ENCODE results near the gene NUMA1. TPM values are rescaled to one million over a fixed set of nuclear protein-coding genes. Genes with fewer than 3 reads are reported as not detected.

Gene NUMA1
- total and polyA plus RNA-seq, 2 of the 8 experiments (the other 6 are each of a cell fraction or from before 2014, with no cell fraction given): 101 to 107 TPM

DNA sequence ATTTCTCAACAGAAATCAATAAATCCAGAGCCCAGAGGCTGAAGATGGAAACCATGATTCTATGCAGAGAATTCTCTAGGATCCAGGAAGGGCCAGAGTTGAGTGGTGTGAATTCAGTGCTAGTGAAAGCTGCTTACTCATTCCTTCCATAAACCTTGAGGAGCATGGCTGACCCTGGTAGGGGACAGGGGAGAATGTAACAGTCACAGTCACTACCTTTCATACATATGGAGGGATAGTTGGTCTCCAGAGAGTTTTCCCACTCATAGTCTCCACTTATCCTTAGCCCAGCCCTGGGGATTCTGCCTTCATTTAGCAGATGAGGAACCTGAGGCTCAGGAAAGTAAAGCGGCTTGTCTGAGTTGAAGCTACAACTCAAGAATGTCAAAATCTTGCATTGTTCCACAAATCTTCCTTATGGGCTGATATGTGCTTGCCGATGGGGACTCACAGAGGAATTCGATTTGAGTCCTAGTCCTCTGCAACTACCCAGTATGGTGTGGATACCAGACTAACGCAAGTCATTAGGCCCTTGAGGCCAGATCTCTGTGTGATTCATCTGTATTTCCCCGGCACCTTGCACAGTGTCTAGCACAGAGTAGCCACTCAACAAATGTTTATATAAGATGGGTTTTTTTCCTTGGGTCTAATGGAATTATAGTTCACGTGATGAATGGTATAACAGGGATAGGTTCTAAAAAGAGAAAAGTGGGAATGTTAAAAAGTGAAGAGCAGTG is 35.8 kb upstream of the NUMA1 start:
- H2BK15ac ChIP-seq (ENCODE audit: low read length): no peak overlapping the region
- H3K4ac ChIP-seq (replicated peaks; ENCODE audit: insufficient read length, low read depth, low read length): no peak overlapping the region
- no peaks in the 10 kb centered on the region for H3K79me2 ChIP-seq (ENCODE audit: control insufficient read depth in 1 of 2, insufficient read depth in 2 of 2, low read length in 2 of 2)
- H3K9me3 ChIP-seq (ENCODE audit: insufficient read depth in 2 of 2, low read depth in 1 of 2, low read length in 1 of 2): no peaks in the 10 kb centered on the region
- no peak overlapping the region for H3K4me3 ChIP-seq (ENCODE audit: extremely low read depth in 1 of 4, insufficient read depth in 2 of 4, low read depth in 3 of 4, low read length in 4 of 4)
- H4K5ac ChIP-seq (ENCODE audit: insufficient read length, low read depth, low read length): no peak overlapping the region
- no peak for DNase-seq (ENCODE audit: low read depth in 1 of 2, low spot score in 2 of 2)
- no peak overlapping the region for H3K18ac ChIP-seq (ENCODE audit: extremely low read depth, low read length)
- no peaks in the 10 kb centered on the region for H4K20me1 ChIP-seq (replicated peaks in 1 of 2; ENCODE audit: control insufficient read depth in 1 of 2, insufficient read depth in 2 of 2, low read length in 2 of 2)
- peaks cover 4% of the 10 kb centered on the region for H3K23me2 ChIP-seq (ENCODE audit: low read depth, low read length)
- no peak overlapping the region for H4K91ac ChIP-seq (replicated peaks; ENCODE audit: insufficient read length, low read length)
- H2AK5ac ChIP-seq (ENCODE audit: low read depth, low read length): no peak overlapping the region
- no peak for FAIRE-seq
- no peak overlapping the region for H3K14ac ChIP-seq (ENCODE audit: insufficient read length)
- H2BK5ac ChIP-seq (ENCODE audit: low read depth, low read length): no peak overlapping the region
- peaks cover 0 to 9% (median 3%) of the 10 kb centered on the region in 4 experiments; a peak in 5 of 7 replicates for H3K27me3 ChIP-seq (replicated peaks in 1 of 4; ENCODE audit: control insufficient read depth in 3 of 4, extremely low read depth in 1 of 4, insufficient read depth in 3 of 4, low read length in 3 of 4)
- no peak overlapping the region for H3K9ac ChIP-seq (replicated peaks in 1 of 4; ENCODE audit: extremely low read depth in 1 of 4, low read depth in 3 of 4, low read length in 3 of 4)
- ChIA-PET POLR2A (ENCODE audit: partially characterized antibody) (interaction anchor here (1.2 kb wide), 1 partner anchor 17 kb away, joined by 4 read pairs; no protein-coding TSS in a partner anchor), CTCF (ENCODE audit: partially characterized antibody) (no interaction called here)
- H3K4me2 ChIP-seq (ENCODE audit: insufficient read depth in 1 of 2, low read depth in 2 of 2, low read length in 2 of 2): no peak overlapping the region
- no peak overlapping the region for H3K27ac ChIP-seq (ENCODE audit: low read depth, low read length)
- H3K56ac ChIP-seq (replicated peaks; ENCODE audit: insufficient read length, low read depth, low read length): no peak overlapping the region
- WGBS, 2 experiments (ENCODE audit: extremely low coverage in 1 of 2, insufficient coverage in 1 of 2, insufficient read length in 1 of 2, insufficient replicate concordance in 2 of 2, low coverage in 1 of 2, low lambda C conversion rate in 2 of 2, missing lambda C conversion rate in 1 of 2): 90 to 100% methylated on average over 1 to 6 of the region's 6 CpGs
- no peak overlapping the region for H2AFZ ChIP-seq (ENCODE audit: low read length)
- no peak overlapping the region for H2BK12ac ChIP-seq (ENCODE audit: low read depth, low read length)
- H2BK20ac ChIP-seq (ENCODE audit: low read length): no peak overlapping the region
- no peak overlapping the region for H3K23ac ChIP-seq (ENCODE audit: insufficient read length)
- no peak overlapping the region for H4K8ac ChIP-seq (ENCODE audit: extremely low read depth, insufficient read depth, low read length)
- H3K36me3 ChIP-seq (ENCODE audit: control insufficient read depth in 2 of 4, insufficient read depth in 4 of 4, low read length in 3 of 4): no peaks in the 10 kb centered on the region
- peaks cover 0 to 4% (median 0%) of the 10 kb centered on the region in 4 experiments; a peak in 4 of 7 replicates for H3K4me1 ChIP-seq (replicated peaks in 1 of 4; ENCODE audit: control insufficient read depth in 3 of 4, insufficient read depth in 4 of 4, low read length in 3 of 4)
- no peak overlapping the region for H2BK120ac ChIP-seq (replicated peaks; ENCODE audit: low read depth, low read length)
- no peaks in the 10 kb centered on the region for H3K79me1 ChIP-seq (ENCODE audit: low read depth, low read length)
- TF ChIP-seq SP1 (IDR thresholded peaks at IDR 0.05; ENCODE audit: low read depth, low read length) (no peak), TAF1 (IDR thresholded peaks at IDR 0.05; ENCODE audit: low read depth, low read length) (no peak), EGR1 (IDR thresholded peaks at IDR 0.05; ENCODE audit: borderline replicate concordance, low read depth, low read length) (no peak), BRCA1 (IDR thresholded peaks at IDR 0.05; ENCODE audit: low read depth, low read length) (no peak), EP300 (IDR thresholded peaks at IDR 0.05; ENCODE audit: borderline replicate concordance in 1 of 2, low read depth in 2 of 2, low read length in 2 of 2) (no peak), USF2 (IDR thresholded peaks at IDR 0.05; ENCODE audit: low read length) (no peak), RNF2 (IDR thresholded peaks at IDR 0.05; ENCODE audit: borderline replicate concordance, low read depth, low read length, missing control alignments, poor library complexity, severe bottlenecking) (no peak)
